Cortex of kidney (tissue), 1 donor: ENCODE data around the gene LYPD6B.

ENCODE experiments used
- DNase-seq: peaks from one replicate; lab custom pipeline; 2025; lab: John Stamatoyannopoulos, UW

LYPD6B gene

DNA sequence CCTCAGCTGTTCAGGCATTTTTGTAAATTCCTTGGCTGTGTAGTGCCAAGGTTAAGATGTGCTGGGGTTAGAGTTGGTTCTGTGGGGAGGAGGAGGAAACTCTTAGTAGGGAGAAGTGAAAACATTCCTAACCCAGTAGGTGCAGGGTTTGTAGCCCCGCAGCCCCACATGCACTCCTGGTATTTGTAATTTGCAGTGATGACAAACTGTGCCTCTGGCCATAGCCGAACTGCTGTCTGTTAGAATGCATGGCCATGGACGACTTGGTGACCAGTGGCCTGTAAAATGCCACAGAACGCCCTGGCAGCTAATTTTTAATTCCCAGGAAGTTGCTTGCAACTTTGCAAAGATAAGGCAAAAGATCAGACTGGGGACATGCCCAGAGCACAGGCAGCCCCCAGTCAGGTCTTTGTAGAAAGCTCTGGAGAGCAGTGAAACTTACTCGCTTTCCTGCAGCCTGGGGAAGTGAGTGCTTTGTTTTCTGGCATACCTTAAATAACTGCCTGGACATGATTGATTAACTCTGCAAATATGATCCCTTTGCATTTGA lies 38.4 kb downstream of the LYPD6B start:
- no peak for DNase-seq

- DNase-seq = no peak
These were observed 39.4 kb downstream of the LYPD6B start for GRCh38 chr2:149077861-149078260.

GRCh38 chr2:149080099-149080498 lies 41.6 kb downstream of the LYPD6B start:
- no peak for DNase-seq

GRCh38 chr2:149080971-149081370 lies 42.5 kb downstream of the LYPD6B start:
- DNase-seq = no peak

DNA sequence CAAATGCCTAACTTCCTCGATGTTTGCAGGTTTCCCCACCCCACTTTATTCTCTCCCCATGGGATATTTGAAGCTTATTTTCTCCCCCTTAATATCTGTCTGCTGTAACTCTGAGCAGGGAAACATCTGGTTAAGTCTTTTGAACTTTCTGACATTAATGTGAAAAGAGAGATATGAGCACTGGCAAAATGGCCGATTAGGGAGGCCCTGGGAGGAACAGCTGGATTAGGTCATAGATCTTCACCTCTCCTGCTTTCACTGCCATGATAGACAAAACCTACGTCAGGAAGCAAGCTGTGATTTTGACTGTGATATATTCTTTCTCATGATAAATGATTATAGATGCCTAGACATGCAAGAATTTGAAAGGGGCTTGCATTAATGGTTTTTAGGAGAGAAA lies 43.6 kb downstream of the LYPD6B start:
- no peak for DNase-seq

DNA sequence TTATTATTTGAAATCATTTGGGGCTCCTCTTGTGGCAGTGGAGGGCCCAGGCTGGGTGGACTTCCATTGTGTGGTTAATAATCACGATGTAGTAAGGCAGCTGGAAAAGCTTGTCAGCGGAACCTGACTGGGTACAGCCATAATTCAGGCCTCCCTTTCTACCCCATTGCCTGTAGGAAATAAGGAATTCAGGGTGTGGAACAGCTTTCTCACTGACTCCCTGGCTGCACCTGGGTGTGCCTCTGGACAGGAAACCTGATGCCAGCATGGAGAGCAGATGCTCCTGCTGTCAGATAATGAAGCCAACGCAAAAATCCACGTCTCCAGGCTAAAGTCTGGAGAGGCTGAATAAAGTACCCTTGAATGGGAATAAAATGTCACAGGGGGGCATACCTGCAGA lies 44.2 kb downstream of the LYPD6B start:
- DNase-seq = no peak

DNA sequence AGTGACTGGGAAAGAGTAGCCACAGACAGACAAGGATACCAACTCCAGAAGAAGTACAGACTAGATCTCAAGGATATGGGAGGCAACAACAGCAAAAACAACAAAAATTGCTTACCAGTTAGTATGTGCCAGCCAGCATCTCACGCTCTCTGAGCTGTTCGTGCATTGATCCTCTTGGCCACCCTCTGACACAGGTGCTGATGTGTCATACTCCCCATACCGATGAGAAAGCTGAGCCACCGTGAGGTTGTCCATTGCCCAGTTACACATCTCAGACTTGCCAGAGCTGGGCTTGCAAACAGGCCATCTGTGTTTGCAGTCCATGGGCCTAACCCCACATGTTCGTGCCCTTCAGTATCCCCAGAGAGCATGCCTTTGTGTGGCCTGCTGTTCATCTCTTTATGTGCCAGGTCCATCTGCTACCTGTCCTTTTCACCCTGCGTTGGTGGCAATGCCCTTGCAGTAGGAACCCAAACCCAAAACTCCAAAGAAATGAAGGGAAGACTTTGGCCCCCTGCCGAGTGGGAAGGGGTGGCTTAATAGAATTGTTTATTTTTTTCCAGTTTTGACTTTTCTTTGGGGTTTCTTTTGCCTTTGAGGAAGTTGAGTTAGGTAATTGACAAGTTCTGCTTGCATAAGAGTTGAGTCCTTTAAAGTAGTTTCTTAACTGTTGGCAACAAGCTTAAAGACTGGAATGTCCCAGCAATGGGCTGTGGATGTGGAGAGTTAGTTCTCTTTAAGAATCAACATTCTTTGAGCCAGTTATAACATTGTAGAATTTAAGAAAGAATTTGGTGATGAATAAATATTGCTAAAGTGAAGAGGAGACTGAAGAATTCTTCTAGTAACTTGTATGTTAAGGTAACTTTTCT lies 46.7 kb downstream of the LYPD6B start:
- DNase-seq = no peak

DNA sequence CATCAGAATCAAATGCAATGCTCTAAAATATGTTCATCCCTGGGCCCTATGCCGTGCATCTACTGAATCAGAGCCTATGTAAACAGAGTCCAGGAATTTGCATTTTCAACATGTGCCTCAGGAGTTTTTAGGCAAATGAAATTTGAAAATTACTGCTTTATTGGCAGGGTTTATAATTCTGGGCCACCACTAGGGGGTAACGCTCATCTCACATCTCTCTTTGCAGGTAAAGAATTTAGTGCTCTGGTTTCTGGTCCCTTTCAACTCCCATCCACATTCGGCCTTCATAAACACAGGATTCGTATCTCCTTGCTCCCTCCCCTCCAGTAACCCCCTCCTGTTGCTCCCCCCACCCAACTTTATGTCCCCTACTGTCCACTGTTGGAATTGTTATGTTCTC lies 49.3 kb downstream of the LYPD6B start:
- DNase-seq = no peak

GRCh38 chr2:149089068-149089467 lies 50.6 kb downstream of the LYPD6B start:
- no peak for DNase-seq

GRCh38 chr2:149090706-149091105 lies 52.2 kb downstream of the LYPD6B start:
- no peak for DNase-seq

DNA sequence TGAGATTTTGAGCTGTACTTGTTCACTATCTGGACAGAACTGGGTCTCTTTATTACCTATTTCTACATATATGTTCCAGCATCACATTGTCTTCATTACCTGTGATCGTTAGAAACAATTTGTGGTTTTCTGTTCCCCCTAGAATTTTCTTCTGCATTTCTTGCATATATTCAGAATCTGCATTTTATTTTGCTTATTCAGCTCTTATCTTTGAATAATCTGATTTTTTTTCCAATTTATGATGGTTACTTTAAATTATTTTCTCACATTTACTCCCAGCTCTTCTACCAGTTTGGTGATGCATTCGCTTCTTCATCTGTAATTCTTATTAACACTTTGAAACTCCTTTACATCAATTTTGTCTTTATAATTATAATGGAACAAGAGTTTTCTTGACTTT lies 55.1 kb downstream of the LYPD6B start:
- no peak for DNase-seq

GRCh38 chr2:149094217-149095015 lies 55.9 kb downstream of the LYPD6B start:
- DNase-seq = no peak

DNA sequence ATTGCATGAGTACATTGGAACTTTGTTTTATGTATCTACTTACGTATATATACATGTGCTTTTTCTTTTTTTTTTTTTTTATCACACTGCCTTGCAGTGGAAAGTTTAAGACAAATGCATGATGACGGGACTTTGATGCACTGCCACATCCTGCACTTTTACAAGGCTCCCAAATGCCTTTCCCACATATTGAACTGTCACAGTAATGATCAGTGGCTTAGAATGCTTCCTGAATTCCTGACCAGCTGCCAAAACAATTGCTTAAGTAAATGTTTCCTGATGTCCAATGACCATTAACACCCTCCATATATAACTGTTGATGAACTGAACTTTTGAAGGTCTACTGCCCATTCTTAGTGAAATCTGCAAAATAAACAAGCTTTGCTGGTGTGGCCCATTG lies 60.2 kb downstream of the LYPD6B start:
- DNase-seq = no peak

DNA sequence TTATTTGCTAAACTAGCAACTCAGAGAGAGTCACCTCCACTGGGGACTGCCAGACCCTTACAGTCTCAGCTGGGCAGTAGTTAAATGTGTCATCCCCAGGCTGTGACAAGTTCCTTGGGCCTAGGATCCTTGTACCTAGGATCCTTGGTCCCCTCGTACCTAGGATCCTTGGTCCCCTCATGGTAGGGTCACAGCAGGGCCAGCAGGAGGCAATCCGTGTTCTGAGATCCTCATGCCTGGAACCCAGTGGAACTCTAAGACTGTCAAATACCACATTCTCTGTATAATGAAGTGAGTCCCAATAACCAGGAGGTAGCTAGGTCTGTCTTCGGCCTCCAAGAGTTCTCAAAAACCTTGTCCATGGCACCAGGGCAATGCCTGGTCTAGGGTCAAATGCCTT lies 60.8 kb downstream of the LYPD6B start:
- no peak for DNase-seq

DNA sequence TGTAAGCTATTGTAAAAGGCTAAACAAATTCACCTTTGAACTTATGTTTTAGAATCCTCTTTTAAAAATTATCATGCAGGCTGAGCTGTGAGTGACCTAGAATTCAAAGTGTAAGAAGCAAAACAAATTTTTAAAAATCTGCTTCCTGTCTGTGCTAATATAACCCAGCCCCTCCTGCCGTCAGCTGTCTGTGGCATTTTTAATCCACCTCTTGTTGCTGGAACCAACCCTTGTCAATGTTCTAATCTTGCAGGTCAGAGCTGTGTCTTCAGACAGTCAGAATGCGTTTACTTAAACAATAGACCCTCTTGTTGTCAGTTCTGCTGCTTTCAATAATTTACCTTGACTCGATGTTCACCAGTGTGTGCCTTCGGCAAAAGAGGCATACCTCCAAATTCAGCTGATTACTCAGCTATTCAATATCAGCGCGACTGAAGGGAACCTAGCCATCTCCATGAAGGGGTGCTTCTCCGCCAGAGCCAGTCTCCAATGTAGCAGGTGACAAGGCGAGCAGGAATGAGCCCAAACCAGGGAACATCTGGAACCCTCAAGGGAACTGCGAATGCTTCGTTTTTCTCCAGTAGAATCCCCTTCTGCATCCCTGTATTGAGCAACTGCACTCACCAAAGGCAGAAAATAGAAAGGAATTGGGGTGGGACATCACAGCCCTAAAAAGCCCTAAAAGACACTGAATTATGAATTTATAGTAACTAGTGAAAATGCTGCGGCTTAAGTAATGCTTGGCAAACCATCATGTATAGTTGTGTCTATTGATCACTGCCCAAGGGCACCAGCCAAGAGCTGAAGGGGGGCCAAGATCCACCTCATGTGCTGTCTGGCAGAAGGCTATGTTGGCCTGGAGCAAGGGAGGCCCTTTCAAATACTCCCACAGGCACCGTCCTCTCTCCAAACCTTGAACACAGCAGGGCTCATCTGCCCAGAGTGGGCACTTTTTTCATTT lies 62.5 kb downstream of the LYPD6B start:
- no peak for DNase-seq

DNA sequence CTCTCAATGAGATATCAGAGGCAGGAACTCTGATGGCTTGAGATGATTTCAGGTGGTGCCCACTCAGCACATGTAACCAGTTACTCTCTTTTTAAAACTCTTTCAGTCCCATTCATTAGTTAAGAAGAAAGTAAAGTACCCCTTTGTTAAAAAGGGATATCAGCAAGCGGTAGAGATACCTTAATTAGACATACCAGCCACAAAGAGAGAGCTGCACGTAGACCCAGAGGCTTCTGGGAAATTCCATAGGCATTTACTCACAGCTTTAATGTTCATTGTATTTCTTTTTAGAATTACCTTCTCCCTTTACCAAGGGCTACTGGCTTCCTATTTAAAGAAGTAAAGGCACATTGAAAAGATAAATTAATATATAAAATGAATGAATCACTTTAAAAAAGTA lies 63.3 kb downstream of the LYPD6B start:
- DNase-seq = no peak

DNA sequence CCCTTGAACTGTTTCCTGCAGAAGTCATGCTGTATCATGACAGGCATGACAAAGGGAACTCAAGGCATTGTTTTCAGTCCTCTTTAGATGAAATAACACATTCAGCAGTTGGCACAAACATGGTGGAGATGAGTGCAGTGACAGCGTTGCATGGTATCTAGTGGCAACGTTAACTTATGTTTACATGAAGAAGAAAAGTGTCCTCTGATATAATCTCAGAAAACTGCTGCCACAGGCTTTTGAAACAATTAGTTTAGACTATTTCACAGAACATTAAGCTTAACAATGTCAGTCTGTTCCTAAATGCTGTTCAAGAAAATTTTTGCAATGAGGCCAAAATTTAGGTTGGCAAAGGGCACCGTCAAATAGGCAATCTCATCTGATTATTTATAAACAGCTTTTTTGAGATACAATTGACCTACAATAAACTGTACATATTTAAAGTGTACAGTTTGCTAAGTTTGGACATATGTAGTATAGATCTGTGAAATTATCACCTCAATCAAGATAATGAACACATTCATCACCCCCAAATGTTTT lies 64.7 kb downstream of the LYPD6B start:
- no peak for DNase-seq

GRCh38 chr2:149104221-149104620 lies 65.7 kb downstream of the LYPD6B start:
- no peak for DNase-seq

DNA sequence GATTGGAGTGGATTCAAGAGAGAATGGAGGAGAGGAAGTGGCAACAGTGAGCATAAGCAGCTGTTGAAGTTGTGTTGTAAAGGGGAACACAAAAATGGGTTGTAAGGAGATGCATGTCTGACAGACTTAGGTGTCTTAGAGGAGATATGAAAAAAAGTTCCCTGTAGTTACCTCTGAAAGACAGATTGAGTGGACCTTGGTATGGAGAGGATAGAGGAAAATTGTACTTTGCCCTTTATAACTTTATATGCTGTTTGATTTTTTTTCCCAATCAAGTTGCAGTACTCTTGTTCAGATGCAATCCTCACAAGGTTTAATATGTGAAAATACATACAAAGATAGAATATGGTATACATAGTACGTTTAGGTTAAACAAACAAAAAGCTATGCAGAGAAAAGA lies 73.6 kb downstream of the LYPD6B start:
- DNase-seq = no peak

DNA sequence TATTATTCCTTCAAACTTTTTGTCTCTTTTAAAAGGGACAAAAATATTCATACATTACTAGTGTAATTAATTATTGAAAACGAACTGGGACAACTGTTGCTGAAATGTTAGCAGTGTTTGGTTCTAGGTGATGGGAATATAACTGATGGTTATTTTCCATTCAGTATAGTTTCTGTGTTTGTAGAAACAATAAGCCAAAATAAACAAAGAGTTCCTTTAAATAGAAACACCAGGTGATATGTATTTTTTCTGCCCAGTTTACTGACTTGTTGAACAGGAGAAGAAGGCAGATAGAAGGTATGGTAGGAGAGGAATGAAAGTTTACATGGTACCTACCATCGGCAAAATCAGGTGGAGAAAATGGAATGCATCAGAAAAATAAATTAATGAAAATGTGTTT lies 74.2 kb downstream of the LYPD6B start:
- no peak for DNase-seq

GRCh38 chr2:149115781-149116180 lies 77.3 kb downstream of the LYPD6B start:
- no peak for DNase-seq

DNA sequence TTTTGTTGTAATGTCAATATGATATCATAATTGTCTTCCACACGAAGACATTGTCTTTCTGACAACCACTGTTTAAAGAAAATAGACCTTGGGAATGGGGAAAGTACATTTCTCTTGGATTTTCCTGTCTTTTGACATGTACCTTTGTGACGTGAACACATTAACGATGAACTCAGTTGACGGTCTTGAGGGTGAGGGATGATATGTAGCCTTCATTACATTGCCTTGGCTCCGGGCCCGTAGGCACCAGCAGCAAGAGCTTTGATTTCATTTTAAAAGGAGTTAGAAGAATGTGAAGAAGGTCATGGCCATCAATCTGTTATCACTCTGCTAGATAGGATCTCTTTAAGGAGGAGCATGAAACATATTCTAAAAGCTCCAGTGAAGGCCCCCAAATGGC lies 80.9 kb downstream of the LYPD6B start:
- no peak for DNase-seq
